ENCODE measurements around the gene STK24. TPM values are rescaled to one million over a fixed set of nuclear protein-coding genes. Genes with fewer than 3 reads are reported as not detected.
A peak's percentile ranks its signal among the peaks of the same experiment; 100 is the strongest.

STK24 gene
- total RNA-seq, 2 donors from 2014 or later, result 73.0 to 90.1 TPM

DNA sequence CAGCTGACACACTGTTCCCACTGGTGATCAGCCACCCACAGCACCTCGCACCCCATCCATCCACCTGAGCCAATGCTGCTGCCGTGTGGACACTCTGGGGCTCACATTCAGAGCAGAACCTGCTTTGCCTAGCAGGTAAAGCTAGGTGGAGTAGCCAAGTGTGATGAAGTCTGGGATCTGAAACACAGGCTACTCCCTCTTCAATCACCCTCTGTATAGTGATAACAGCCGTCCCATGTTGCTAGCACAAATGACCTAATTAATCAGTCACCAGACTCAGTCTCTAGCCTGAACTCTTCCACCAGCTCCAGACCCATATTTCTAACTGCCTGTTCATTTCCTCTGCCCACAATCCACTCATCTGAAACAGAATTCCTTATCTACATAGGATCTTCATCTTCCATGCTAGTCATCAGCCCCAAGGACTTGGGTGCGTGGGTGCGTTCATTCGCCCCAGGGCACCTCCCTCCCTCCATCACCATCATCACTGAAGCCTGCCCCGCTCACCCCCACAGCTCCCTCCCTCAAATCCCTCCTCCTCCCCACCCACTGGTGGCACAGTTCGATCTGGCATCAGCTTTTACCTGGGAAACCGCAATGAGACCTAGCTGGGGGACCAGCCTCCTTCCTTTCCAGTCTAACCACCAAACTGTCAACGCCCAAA lies 19.8 kb downstream of the STK24 start:
- no peak for DNase-seq (ENCODE audit: low spot score)
- Mint-ChIP-seq H3K9me3 (no peaks in the 10 kb centered on the region), H3K27me3 (no peaks in the 10 kb centered on the region), H3K4me1 (ENCODE audit: low read depth in 2 of 2) (peaks cover 65 to 67% of the 10 kb centered on the region in 2 donors), H3K27ac (peak overlapping the region in 1 of 2 donors; percentile 45), H3K4me3 (no peak overlapping the region), H3K36me3 (no peaks in the 10 kb centered on the region)
- no peak for ATAC-seq

GRCh38 chr13:98556142-98556816 lies 20.6 kb downstream of the STK24 start:
- no peak overlapping the region for H3K4me3 Mint-ChIP-seq
- H3K9me3 Mint-ChIP-seq, result no peaks in the 10 kb centered on the region
- H3K27me3 Mint-ChIP-seq, result no peaks in the 10 kb centered on the region
- peaks cover 64 to 72% of the 10 kb centered on the region in 2 donors for H3K4me1 Mint-ChIP-seq (ENCODE audit: low read depth in 2 of 2)
- ATAC-seq (no peak), DNase-seq (ENCODE audit: low spot score) (no peak)
- H3K27ac Mint-ChIP-seq, result peak overlapping the region in 1 of 2 donors; percentile 45
- H3K36me3 Mint-ChIP-seq, result peaks cover 4% of the 10 kb centered on the region

- peak in 1 of 2 donors; percentile 61 for ATAC-seq
- Mint-ChIP-seq H3K4me1 (ENCODE audit: low read depth in 2 of 2) (peaks cover 51 to 64% of the 10 kb centered on the region in 2 donors), H3K27me3 (no peaks in the 10 kb centered on the region), H3K4me3 (peak overlapping the region; percentile 51), H3K9me3 (peaks cover 3% of the 10 kb centered on the region), H3K36me3 (peaks cover 6% of the 10 kb centered on the region), H3K27ac (peak overlapping the region; percentile 25 to 44)
- no peak for DNase-seq (ENCODE audit: low spot score)
These were observed 27.1 kb downstream of the STK24 start for GRCh38 chr13:98549728-98550317.

- ATAC-seq (peak; percentile 81 to 90), DNase-seq (ENCODE audit: low spot score) (no peak)
- peaks cover 6% of the 10 kb centered on the region for H3K36me3 Mint-ChIP-seq
- H3K4me3 Mint-ChIP-seq, result peak overlapping the region; percentile 51
- H3K27me3 Mint-ChIP-seq, result no peaks in the 10 kb centered on the region
- H3K27ac Mint-ChIP-seq, result peak overlapping the region; percentile 25 to 50
- H3K9me3 Mint-ChIP-seq, result peaks cover 3% of the 10 kb centered on the region
- H3K4me1 Mint-ChIP-seq (ENCODE audit: low read depth in 2 of 2), result peaks cover 54 to 66% of the 10 kb centered on the region in 2 donors
These were observed 27.7 kb downstream of the STK24 start for GRCh38 chr13:98549006-98549727.

DNA sequence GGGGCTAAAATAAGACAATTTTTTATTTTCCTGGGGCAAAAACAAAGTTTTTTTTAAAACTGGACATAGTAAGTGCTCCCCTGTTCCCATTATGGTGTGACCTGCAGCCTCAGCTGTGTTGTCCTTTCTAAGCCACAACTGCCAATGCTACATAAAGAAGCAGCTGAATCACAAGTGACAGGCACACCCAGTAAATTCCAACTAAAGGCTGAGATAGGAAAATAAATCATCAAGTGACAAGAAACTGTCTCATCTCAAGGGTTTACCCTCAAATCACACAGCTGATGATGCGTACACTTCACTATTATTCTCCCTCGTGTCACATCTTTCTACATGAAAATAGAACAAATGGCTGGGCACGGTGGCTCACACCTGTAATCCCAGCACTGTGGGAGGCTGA lies 28.7 kb downstream of the STK24 start:
- DNase-seq (ENCODE audit: low spot score) (no peak), ATAC-seq (no peak)
- H3K4me3 Mint-ChIP-seq, result no peak overlapping the region
- H3K36me3 Mint-ChIP-seq, result peaks cover 6% of the 10 kb centered on the region
- peaks cover 3% of the 10 kb centered on the region for H3K9me3 Mint-ChIP-seq
- peaks cover 55 to 68% of the 10 kb centered on the region in 2 donors for H3K4me1 Mint-ChIP-seq (ENCODE audit: low read depth in 2 of 2)
- H3K27ac Mint-ChIP-seq, result peak overlapping the region; percentile 25 to 50
- no peaks in the 10 kb centered on the region for H3K27me3 Mint-ChIP-seq

- Mint-ChIP-seq H3K4me3 (no peak overlapping the region), H3K9me3 (peaks cover 3% of the 10 kb centered on the region), H3K27me3 (no peaks in the 10 kb centered on the region), H3K36me3 (peaks cover 6% of the 10 kb centered on the region), H3K4me1 (ENCODE audit: low read depth in 2 of 2) (peaks cover 61 to 73% of the 10 kb centered on the region in 2 donors), H3K27ac (peak overlapping the region in 1 of 2 donors; percentile 50)
- no peak for DNase-seq (ENCODE audit: low spot score)
- ATAC-seq, result no peak
These were observed 29.5 kb downstream of the STK24 start for GRCh38 chr13:98547455-98547854.

DNA sequence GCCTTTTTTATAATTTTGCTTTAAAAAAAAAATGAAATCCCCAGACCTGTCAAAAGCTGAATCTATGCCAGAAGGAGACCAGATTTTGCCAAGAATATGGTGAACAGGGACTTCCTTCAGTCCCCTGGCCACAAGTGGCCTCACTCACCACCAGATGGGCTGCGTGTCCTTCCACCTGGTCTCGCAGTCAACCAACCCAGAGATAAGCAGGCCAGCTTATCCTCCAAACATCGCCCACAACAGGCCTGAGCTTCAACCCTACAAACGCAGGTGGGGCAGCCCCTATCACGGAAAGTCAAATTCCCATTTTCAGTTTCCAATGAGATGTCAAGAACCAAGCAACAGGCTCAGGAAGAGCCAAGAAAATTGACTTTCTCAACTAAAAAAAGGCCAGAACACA lies 30.5 kb downstream of the STK24 start:
- H3K36me3 Mint-ChIP-seq, result peaks cover 3% of the 10 kb centered on the region
- no peak for ATAC-seq
- no peak overlapping the region for H3K4me3 Mint-ChIP-seq

GRCh38 chr13:98544104-98544710 lies 32.7 kb downstream of the STK24 start:
- H3K4me3 Mint-ChIP-seq, result peak overlapping the region; percentile 71
- H3K27me3 Mint-ChIP-seq, result no peaks in the 10 kb centered on the region
- no peaks in the 10 kb centered on the region for H3K36me3 Mint-ChIP-seq
- no peak overlapping the region for H3K27ac Mint-ChIP-seq
- H3K9me3 Mint-ChIP-seq, result no peaks in the 10 kb centered on the region
- H3K4me1 Mint-ChIP-seq (ENCODE audit: low read depth in 2 of 2), result peaks cover 60 to 75% of the 10 kb centered on the region in 2 donors
- no peak for DNase-seq (ENCODE audit: low spot score)
- ATAC-seq, result no peak

More for the DNA sequence above, 30.5 kb downstream of the STK24 start:
- Mint-ChIP-seq H3K27ac (no peak overlapping the region), H3K27me3 (no peaks in the 10 kb centered on the region), H3K4me1 (ENCODE audit: low read depth in 2 of 2) (peaks cover 67 to 73% of the 10 kb centered on the region in 2 donors), H3K9me3 (peaks cover 3% of the 10 kb centered on the region)
- no peak for DNase-seq (ENCODE audit: low spot score)

DNA sequence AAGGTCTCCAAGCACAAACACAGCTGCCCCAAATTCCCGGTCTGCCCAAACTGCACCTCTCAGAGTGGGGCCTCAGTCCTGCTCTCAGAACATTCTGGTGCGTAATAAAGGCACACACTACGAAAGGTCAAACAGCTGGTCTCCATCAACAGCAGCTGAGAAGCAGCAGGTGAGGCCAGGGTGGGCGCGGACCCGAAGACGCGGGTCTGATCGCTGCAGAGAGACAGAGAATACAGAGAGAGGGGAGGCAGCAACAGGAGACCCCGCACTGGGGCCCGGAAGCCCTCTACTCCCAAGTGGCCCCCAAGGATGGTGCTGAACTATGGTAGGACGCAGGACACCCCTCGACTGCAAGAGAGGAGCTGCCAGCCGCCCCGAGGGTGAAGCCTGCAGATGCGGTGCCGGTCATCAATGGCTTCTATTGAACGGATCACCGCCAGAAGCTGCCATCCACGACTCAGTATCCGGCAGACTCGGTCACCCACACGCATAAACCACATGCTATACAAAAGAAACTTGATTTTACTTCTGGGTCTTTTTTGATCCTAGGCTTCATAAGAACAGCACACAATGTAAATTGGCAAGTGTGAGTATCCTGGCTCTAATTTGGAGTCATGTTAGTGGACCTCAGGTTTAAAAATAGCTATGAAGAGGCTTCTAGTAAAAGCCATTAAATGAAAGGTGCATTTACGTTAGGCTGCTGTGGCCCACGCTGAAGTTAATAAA lies 33.4 kb downstream of the STK24 start:
- Mint-ChIP-seq H3K36me3 (no peaks in the 10 kb centered on the region), H3K27ac (peak overlapping the region; percentile 43 to 45), H3K9me3 (no peaks in the 10 kb centered on the region), H3K4me3 (peak overlapping the region; percentile 71), H3K27me3 (no peaks in the 10 kb centered on the region), H3K4me1 (ENCODE audit: low read depth in 2 of 2) (peaks cover 61 to 76% of the 10 kb centered on the region in 2 donors)
- no peak for DNase-seq (ENCODE audit: low spot score)
- peak in 1 of 2 donors; percentile 65 for ATAC-seq

GRCh38 chr13:98542568-98543377 lies 34.1 kb downstream of the STK24 start:
- DNase-seq (ENCODE audit: low spot score), result no peak
- Mint-ChIP-seq H3K4me1 (ENCODE audit: low read depth in 2 of 2) (peaks cover 56 to 74% of the 10 kb centered on the region in 2 donors), H3K27me3 (no peaks in the 10 kb centered on the region), H3K27ac (peak overlapping the region; percentile 43 to 45), H3K36me3 (no peaks in the 10 kb centered on the region), H3K4me3 (peak overlapping the region; percentile 71), H3K9me3 (no peaks in the 10 kb centered on the region)
- ATAC-seq, result peak; percentile 61 to 70

GRCh38 chr13:98541701-98542203 lies 35.2 kb downstream of the STK24 start:
- peak overlapping the region in 1 of 2 donors; percentile 45 for H3K27ac Mint-ChIP-seq
- DNase-seq (ENCODE audit: low spot score), result no peak
- H3K36me3 Mint-ChIP-seq, result no peaks in the 10 kb centered on the region
- ATAC-seq, result no peak
- no peaks in the 10 kb centered on the region for H3K9me3 Mint-ChIP-seq
- peaks cover 58 to 77% of the 10 kb centered on the region in 2 donors for H3K4me1 Mint-ChIP-seq (ENCODE audit: low read depth in 2 of 2)
- peak overlapping the region; percentile 71 for H3K4me3 Mint-ChIP-seq
- H3K27me3 Mint-ChIP-seq, result no peaks in the 10 kb centered on the region

- H3K27me3 Mint-ChIP-seq, result no peaks in the 10 kb centered on the region
- no peak overlapping the region for H3K27ac Mint-ChIP-seq
- ATAC-seq (no peak), DNase-seq (ENCODE audit: low spot score) (no peak)
- no peaks in the 10 kb centered on the region for H3K9me3 Mint-ChIP-seq
- peaks cover 57 to 77% of the 10 kb centered on the region in 2 donors for H3K4me1 Mint-ChIP-seq (ENCODE audit: low read depth in 2 of 2)
- H3K4me3 Mint-ChIP-seq, result no peak overlapping the region
- no peaks in the 10 kb centered on the region for H3K36me3 Mint-ChIP-seq
These were observed 35.7 kb downstream of the STK24 start for GRCh38 chr13:98541191-98541590.

All from natural killer cell treated with Interleukin-12 subunit alpha and Interleukin-12 subunit beta and Interleukin-15 and Interleukin-18, amount 100 ng/mL, for 72 hours (primary cell).